ENCODE results near the gene ARL6IP5.
A peak's percentile ranks its signal among the peaks of the same experiment; 100 is the strongest.

The ARL6IP5 gene

GRCh38 chr3:69085833-69086722 lies 1.3 kb downstream of the ARL6IP5 start:
- DNase-seq, result peak; percentile 93

DNA sequence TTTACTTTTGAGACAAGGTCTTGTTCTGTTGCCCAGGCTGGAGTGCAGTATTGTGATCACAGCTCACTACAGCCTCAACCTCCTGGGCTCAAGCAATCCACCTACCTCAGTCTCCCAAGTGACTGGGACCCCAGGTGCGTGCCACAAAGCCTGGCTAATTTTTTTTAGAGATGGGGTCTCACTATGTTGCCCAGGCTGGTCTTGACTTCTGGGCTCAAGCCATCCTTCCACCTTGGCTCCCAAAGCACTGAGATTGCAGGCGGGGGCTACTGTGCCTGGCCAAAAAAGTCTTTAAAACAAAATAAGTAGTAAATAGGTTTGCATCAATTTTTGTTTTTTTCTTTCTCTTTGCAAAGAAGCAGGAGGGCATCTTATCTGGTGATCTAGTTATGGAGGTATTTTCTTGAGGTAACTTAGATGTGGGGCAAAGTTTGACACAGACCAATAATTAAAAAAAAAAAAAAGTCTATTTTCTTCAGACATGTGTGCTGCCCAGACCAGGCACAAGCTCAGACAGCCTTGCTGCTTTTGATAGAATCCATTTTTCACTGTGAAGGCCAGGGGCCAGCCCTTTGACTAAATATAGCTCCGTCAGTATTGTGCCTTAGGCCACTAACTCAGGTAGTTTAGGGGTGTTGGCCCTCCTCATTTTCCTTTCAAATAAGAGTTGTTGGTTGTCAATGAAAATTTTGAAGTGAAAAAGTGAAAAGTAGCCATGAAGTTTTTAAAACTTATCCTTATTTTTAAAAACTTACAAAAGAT lies 2.5 kb downstream of the ARL6IP5 start:
- peak; percentile 9 for DNase-seq

DNA sequence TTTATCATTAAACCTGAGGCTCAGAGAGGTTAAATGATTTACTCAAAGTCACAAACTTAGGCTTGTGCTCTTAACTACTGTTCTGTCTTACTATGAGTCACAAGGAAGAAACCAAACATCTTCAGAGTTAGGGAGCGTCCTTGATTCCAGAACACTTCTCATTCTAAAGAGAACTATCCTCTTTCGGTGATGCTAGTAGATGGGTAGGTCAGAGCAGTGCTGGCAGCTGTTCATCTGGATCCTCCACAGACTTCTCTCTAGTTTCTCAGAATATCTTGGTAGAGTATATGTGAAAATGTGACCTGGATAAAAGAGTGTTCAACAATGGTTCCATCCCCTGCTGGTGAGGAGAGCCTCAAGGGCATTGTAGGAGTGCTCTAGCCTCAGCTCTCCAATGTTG lies 3.3 kb downstream of the ARL6IP5 start:
- DNase-seq, result peak; percentile 8

DNA sequence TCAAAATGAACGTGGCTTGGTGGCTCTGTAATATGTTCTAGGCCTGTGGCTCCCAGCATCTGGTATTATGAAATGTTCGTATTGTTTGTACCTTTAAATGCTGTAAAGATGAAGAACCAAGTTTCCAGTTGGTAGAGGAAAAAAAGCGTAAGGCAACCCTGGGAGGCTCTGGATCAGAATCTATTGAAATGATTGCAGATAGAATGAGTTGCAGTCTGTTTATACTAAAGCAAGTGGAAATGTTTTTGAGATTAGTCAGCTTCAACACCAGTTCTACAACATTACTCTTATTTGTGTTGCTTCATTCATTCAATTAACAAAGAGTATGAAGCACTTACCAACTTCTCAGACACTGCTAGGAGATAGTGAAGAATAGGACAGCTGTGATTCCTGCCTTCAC lies 5.3 kb downstream of the ARL6IP5 start:
- no peak for DNase-seq

GRCh38 chr3:69091389-69092029 lies 6.8 kb downstream of the ARL6IP5 start:
- DNase-seq, result no peak

DNA sequence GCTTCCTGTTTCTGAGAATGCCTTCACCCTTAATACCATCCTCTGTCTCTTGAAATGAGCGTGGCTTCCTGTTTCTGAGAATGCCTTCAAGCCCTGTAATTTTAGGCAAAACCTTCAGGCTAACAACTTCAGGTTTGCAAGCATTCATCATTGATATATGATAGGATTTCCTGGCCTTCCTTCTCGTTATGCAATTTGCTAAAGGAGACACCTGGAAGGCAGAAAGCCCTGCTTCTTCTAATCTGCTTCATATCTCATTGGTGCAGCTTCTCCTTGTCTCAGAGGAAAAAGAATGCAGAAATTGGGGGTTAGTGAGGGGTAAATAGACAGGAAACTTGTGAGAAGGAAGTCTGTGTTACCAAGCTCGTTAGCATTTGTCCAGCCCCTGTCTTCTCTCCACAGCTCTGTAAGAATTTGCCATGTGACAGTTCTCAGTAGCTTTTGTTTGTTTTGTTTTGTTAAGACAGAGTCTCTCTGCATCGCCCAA lies 7.3 kb downstream of the ARL6IP5 start:
- peak; percentile 73 for DNase-seq

- peak; percentile 79 for DNase-seq
Observed at GRCh38 chr3:69094467-69095205, 9.9 kb downstream of the ARL6IP5 start.

DNA sequence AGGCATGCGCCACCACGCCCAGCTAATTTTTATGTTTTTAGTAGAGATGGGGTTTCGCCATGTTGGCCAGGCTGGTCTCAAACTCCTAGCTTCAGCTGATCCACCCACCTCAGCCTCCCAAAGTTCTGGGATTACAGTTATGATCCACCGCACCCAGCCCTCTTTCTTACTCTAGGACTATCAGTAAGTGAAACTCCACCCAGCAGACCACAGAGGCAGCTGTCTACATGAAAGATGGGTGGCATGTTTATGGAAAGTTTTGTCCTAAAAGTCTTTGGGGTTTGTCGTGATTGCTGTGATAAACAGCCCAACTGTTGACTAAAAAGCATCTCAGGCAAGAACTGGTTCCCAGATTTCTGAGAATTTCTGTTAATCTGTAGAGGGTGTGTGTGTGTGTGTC lies 10.9 kb downstream of the ARL6IP5 start:
- DNase-seq, result peak; percentile 85

- no peak for DNase-seq
Observed at GRCh38 chr3:69096299-69096698, 11.6 kb downstream of the ARL6IP5 start.

- no peak for DNase-seq
Observed at GRCh38 chr3:69097407-69098086, 12.8 kb downstream of the ARL6IP5 start.

GRCh38 chr3:69099576-69099975 lies 14.8 kb downstream of the ARL6IP5 start:
- DNase-seq, result no peak

- no peak for DNase-seq
Observed at GRCh38 chr3:69102384-69102783, 17.6 kb downstream of the ARL6IP5 start.

DNA sequence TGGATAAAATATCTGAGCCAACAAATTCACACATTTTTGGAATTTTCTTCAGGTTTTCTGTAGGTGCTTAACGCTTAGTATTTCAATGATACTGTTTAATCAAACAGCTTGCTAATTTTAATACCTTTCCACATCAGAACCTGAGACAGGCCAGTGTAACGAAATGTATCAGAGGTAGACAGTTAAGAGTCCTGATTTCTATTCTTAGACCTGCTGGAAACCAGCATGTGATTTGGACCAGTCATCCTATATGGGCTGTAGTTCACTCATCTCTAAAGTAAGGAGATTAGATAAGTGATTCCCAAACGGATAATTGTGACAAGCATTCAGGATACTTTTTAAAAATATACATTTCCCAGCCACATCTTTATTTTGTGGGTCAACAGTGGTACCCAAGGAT lies 18.4 kb downstream of the ARL6IP5 start:
- DNase-seq, result no peak

- DNase-seq, result peak; percentile 72
Observed at GRCh38 chr3:69104586-69104985, 19.8 kb downstream of the ARL6IP5 start.

DNA sequence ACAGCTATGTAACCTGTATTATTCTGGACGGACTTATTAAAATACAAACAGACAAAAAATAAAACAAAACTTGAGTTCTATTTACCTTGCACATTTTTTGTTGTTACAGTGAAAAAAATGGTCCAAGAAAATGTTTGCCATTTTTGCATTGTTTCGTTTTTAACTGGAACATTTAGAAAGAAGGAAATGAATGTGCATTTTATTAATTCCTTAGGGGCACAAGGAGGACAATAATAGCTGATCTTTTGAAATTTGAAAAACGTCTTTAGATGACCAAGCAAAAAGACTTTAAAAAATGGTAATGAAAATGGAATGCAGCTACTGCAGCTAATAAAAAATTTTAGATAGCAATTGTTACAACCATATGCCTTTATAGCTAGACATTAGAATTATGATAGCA lies 20.6 kb downstream of the ARL6IP5 start:
- no peak for DNase-seq

DNA sequence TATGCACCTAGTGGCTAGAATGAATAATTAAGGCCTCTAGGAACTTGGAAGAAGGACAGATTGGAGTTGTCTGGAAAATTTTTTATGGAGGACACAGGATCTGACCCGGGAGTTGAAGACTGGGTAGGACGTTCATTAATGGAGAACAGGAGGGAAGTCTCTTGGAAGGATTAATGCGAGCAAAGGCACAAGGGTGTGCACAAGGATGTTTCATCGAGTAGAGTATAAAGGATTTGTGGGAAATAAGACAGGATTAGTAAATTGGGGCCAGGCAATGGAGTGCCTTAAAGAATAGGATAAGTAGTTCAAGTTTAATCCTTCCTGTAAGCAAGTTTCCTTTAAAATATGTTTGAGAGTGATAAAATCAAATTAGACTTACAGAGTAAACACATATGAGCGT lies 23.1 kb downstream of the ARL6IP5 start:
- peak; percentile 5 for DNase-seq

- peak; percentile 70 for DNase-seq
Observed at GRCh38 chr3:69108811-69109210, 24.1 kb downstream of the ARL6IP5 start.

- no peak for DNase-seq
Observed at GRCh38 chr3:69110941-69111546, 26.3 kb downstream of the ARL6IP5 start.

GRCh38 chr3:69113536-69113935 lies 28.8 kb downstream of the ARL6IP5 start:
- DNase-seq, result peak; percentile 68

GRCh38 chr3:69115731-69116130 lies 31.0 kb downstream of the ARL6IP5 start:
- no peak for DNase-seq

DNA sequence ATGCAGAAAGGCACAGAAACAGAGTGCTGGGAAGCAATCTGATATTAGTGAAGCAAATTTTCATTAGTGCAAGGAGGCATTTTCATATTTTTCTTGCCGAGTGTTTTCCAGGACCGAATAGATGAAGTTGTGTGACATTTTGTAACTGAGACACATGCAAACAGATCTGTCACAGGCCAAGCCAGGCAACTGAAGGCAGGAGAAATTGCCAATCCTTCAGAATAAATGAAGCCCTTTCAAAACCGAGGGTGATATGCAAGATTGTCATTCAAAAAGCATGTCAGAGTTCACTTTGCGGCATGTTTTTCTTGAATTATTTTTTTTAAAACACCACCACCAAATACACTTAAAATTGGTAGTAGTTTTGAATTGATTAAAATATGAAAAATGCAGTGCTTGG lies 31.4 kb downstream of the ARL6IP5 start:
- no peak for DNase-seq

GRCh38 chr3:69116897-69117296 lies 32.2 kb downstream of the ARL6IP5 start:
- DNase-seq, result no peak
